ENCODE measurements around the gene POLE.

POLE gene

DNA sequence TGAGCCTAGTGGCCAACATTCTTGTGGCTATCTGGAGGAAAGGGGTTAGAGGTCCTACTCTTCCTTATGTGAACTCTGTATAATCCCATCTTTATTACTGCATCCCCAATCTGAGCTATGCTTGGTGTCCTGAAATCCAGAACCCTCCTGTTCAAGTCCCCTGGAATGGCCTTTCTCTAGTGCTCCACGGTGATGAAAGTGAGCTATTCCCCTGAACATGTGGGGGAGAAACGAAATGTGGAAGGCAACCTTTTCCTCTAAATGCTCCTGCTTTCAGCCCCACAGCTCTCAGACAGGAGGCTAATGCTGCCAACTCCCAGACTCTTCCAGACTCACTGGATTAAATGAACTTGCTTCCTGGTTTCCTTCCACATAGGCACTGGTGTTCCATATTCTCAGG, 21.0 kb upstream of the POLE start:
- Histone ChIP-seq H3K27ac (ENCODE audit: low read depth, low read length) (no peak overlapping the region), H3K79me2 (ENCODE audit: control insufficient read depth, low read length) (peaks cover 76% of the 10 kb centered on the region), H3F3A (ENCODE audit: control insufficient read depth, insufficient read depth) (peaks cover 8% of the 10 kb centered on the region), H3K4me1 (ENCODE audit: control insufficient read depth, low read length) (peaks cover 25% of the 10 kb centered on the region), H3K4me3 (ENCODE audit: low read length) (no peak overlapping the region), H3K9me3 (ENCODE audit: control insufficient read depth, insufficient read depth, low read length) (no peaks in the 10 kb centered on the region), H3K4me2 (ENCODE audit: low read length) (peak overlapping the region; percentile 6; the same call in 1 of the 2 replicates), H3K9me2 (replicated peaks; ENCODE audit: control insufficient read depth, low read length) (no peaks in the 10 kb centered on the region), H4K20me1 (ENCODE audit: control insufficient read depth, insufficient read depth, low read depth, low read length) (0 out of 2 replicates have a peak, but pooled peaks cover 3% of the 10 kb centered on the region), H3K36me3 (ENCODE audit: control insufficient read depth, low read length) (peaks cover 48% of the 10 kb centered on the region), H3K27me3 (ENCODE audit: control insufficient read depth, low read length) (no peaks in the 10 kb centered on the region)
- TF ChIP-seq, protein P1, sequence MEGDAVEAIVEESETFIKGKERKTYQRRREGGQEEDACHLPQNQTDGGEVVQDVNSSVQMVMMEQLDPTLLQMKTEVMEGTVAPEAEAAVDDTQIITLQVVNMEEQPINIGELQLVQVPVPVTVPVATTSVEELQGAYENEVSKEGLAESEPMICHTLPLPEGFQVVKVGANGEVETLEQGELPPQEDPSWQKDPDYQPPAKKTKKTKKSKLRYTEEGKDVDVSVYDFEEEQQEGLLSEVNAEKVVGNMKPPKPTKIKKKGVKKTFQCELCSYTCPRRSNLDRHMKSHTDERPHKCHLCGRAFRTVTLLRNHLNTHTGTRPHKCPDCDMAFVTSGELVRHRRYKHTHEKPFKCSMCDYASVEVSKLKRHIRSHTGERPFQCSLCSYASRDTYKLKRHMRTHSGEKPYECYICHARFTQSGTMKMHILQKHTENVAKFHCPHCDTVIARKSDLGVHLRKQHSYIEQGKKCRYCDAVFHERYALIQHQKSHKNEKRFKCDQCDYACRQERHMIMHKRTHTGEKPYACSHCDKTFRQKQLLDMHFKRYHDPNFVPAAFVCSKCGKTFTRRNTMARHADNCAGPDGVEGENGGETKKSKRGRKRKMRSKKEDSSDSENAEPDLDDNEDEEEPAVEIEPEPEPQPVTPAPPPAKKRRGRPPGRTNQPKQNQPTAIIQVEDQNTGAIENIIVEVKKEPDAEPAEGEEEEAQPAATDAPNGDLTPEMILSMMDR (IDR thresholded peaks at IDR 0.05; ENCODE audit: low read depth, low read length, poor library complexity, severe bottlenecking) = no peak
- no peak for TF ChIP-seq EZH2phosphoT487 (IDR thresholded peaks at IDR 0.05; ENCODE audit: borderline replicate concordance, low read length)

DNA sequence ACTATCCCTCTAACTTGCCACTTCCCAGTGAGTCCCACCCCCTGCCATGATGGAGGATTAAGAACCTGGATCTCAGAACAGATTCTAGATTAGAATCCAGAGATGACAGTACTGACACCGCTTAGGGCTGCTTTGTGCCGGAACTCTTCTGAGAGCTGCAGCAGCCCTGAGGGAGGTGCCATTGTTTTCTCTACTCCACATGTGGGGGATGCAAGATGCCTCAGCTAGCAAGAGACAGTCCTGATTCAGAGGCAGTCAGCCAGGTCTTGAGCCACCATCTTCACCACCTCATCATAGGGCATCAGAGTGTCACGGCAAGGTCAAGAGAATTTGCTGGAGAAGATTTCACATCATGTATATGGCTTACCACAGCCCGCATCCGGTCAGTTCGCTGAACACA, 20.1 kb upstream of the POLE start:
- peaks cover 75% of the 10 kb centered on the region for H3K79me2 ChIP-seq (ENCODE audit: control insufficient read depth, low read length)
- peaks cover 25% of the 10 kb centered on the region for H3K4me1 ChIP-seq (ENCODE audit: control insufficient read depth, low read length)
- no peak overlapping the region for H3K4me2 ChIP-seq (ENCODE audit: low read length)
- no peaks in the 10 kb centered on the region for H3K9me2 ChIP-seq (replicated peaks; ENCODE audit: control insufficient read depth, low read length)
- no peaks in the 10 kb centered on the region for H3K27me3 ChIP-seq (ENCODE audit: control insufficient read depth, low read length)
- TF ChIP-seq, protein P1 (IDR thresholded peaks at IDR 0.05; ENCODE audit: low read depth, low read length, poor library complexity, severe bottlenecking) = no peak
- no peak for TF ChIP-seq EZH2phosphoT487 (IDR thresholded peaks at IDR 0.05; ENCODE audit: borderline replicate concordance, low read length)
- H4K20me1 ChIP-seq (ENCODE audit: control insufficient read depth, insufficient read depth, low read depth, low read length) = 0 out of 2 replicates have a peak, but pooled peaks cover 2% of the 10 kb centered on the region
- peaks cover 48% of the 10 kb centered on the region for H3K36me3 ChIP-seq (ENCODE audit: control insufficient read depth, low read length)
- peaks cover 8% of the 10 kb centered on the region for H3F3A ChIP-seq (ENCODE audit: control insufficient read depth, insufficient read depth)
- no peaks in the 10 kb centered on the region for H3K9me3 ChIP-seq (ENCODE audit: control insufficient read depth, insufficient read depth, low read length)
- H3K4me3 ChIP-seq (ENCODE audit: low read length) = no peak overlapping the region
- H3K27ac ChIP-seq (ENCODE audit: low read depth, low read length) = no peak overlapping the region

DNA sequence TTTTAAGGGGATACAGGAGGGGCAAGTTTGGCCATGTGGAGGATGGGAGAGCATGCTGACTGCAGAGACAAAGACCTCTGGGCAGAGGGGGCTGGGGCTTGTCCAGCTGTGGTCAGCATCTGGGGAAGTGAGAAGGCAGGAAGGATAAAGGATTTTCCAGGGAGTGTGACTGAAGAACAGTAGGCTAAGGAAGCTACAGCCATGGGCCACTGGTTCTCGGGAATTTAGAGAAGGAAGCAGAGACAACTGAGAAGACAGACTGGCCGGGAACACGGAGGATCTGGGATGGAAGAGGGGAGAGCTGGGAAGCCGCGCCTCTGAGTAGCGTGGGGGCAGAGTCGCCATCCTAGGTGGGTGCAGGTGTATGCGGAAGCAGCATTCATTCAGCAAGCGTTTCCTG, 16.5 kb upstream of the POLE start:
- H3K4me1 ChIP-seq (ENCODE audit: control insufficient read depth, low read length) = peaks cover 50% of the 10 kb centered on the region
- H3K27me3 ChIP-seq (ENCODE audit: control insufficient read depth, low read length) = no peaks in the 10 kb centered on the region
- H3K9me3 ChIP-seq (ENCODE audit: control insufficient read depth, insufficient read depth, low read length) = no peaks in the 10 kb centered on the region
- TF ChIP-seq, protein P1 (IDR thresholded peaks at IDR 0.05; ENCODE audit: low read depth, low read length, poor library complexity, severe bottlenecking) = no peak
- no peak for TF ChIP-seq EZH2phosphoT487 (IDR thresholded peaks at IDR 0.05; ENCODE audit: borderline replicate concordance, low read length)
- no peak overlapping the region for H3K27ac ChIP-seq (ENCODE audit: low read depth, low read length)
- H3K9me2 ChIP-seq (replicated peaks; ENCODE audit: control insufficient read depth, low read length) = no peaks in the 10 kb centered on the region
- H3F3A ChIP-seq (ENCODE audit: control insufficient read depth, insufficient read depth) = peaks cover 17% of the 10 kb centered on the region
- H3K4me3 ChIP-seq (ENCODE audit: low read length) = no peak overlapping the region
- peaks cover 66% of the 10 kb centered on the region for H3K36me3 ChIP-seq (ENCODE audit: control insufficient read depth, low read length)
- no peak overlapping the region for H3K4me2 ChIP-seq (ENCODE audit: low read length)
- peaks cover 71% of the 10 kb centered on the region for H3K79me2 ChIP-seq (ENCODE audit: control insufficient read depth, low read length)
- H4K20me1 ChIP-seq (ENCODE audit: control insufficient read depth, insufficient read depth, low read depth, low read length) = no peaks in the 10 kb centered on the region

All from DOHH2 (cell line).